Upper lobe of left lung (tissue), 6 donors: Measurements from ENCODE around the gene CLCN1. TPM values are rescaled to one million over a fixed set of nuclear protein-coding genes. Genes with fewer than 3 reads are reported as not detected.

Experiments
- ATAC-seq, 2 donors: fragments of 200-7000 bp; cut with Tn5 transposase; one replicate each; pipeline ENCODE4 v1.9.1; 2022; ENCODE audit warnings: mild to moderate bottlenecking in 2 of 2, moderate library complexity in 2 of 2; ENCODE audit not compliant: low FRiP score in 2 of 2
- DNase-seq, 2 donors: peaks; one replicate each; pipeline ENCODE4 v3.0.0-alpha.2; 2019 to 2020
- H3K27ac ChIP-seq, 4 donors: fragments of 200-600 bp; sonication (generic); one replicate each; pipeline ENCODE4 v1.5.1; 2016 to 2019
- H3K27me3 ChIP-seq, 4 donors: fragments of 200-600 bp; sonication (generic); one replicate each; pipeline ENCODE4 v1.5.1; 2017 to 2019
- H3K36me3 ChIP-seq, 4 donors: fragments of 200-600 bp; sonication (generic); one replicate each; pipeline ENCODE4 v1.5.1; 2016 to 2019
- H3K4me1 ChIP-seq, 4 donors: fragments of 200-600 bp; sonication (generic); one replicate each; pipeline ENCODE4 v1.5.1; 2018 to 2019
- H3K4me3 ChIP-seq, 4 donors: fragments of 200-600 bp; sonication (generic); one replicate each; pipeline ENCODE4 v1.5.1; 2017 to 2019; ENCODE audit warnings: mild to moderate bottlenecking in 2 of 4, moderate library complexity in 1 of 4
- H3K9me3 ChIP-seq, 4 donors: fragments of 200-600 bp; sonication (generic); one replicate each; pipeline ENCODE4 v1.5.1; 2018 to 2019
- CTCF ChIP-seq, 6 experiments: fragments of 450-650 bp in 4 of 6; fragments of 200-600 bp in 2 of 6; sonication (generic) in 2 of 6; IDR thresholded peaks; one replicate each; pipeline ENCODE4 v1.5.1; 2016 to 2019; ENCODE audit warnings: antibody characterized with exemption in 6 of 6
- EP300 ChIP-seq, 4 donors: sonication (generic); formaldehyde crosslinking; IDR thresholded peaks; one replicate each; pipeline ENCODE4 v1.5.1; 2017; ENCODE audit warnings: antibody characterized with exemption in 4 of 4, control low read depth in 2 of 4
- POLR2A ChIP-seq, 4 donors: fragments of 450-650 bp; IDR thresholded peaks; one replicate each; pipeline ENCODE4 v1.5.1; 2016 to 2017; ENCODE audit warnings: antibody characterized with exemption in 4 of 4, mild to moderate bottlenecking in 2 of 4
- POLR2AphosphoS5 ChIP-seq, 2 donors: sonication (generic); formaldehyde crosslinking; IDR thresholded peaks; one replicate each; pipeline ENCODE4 v1.5.1; 2017; ENCODE audit warnings: antibody characterized with exemption in 2 of 2
- WGBS, 2 donors: methylation state at CpG; one replicate each; pipeline ENCODE4 v1.1.5; 2017 to 2018; 5-methylcytosine and 5-hydroxymethylcytosine counted together
- total RNA-seq, 6 donors: library from RNA; depleted of rRNA in 4 of 6; stranded (reverse); fragments of >200 nt in 4 of 6; gene quantifications; one replicate each; pipeline versions ENCODE4 v1.1.0 to v1.2.1, GENCODE V29; 2016 to 2021
- donor health status: DM: no; HTN: no; CAD: no; lungs with moderate emphysema.
- donor health status: DM: no; HTN: yes; CAD: no; lungs with severe emphysema.

CLCN1 gene
- total RNA-seq, 6 donors from 2014 or later, result 0.10 TPM; not detected in 5

GRCh38 chr7:143363016-143363937 lies 47.4 kb downstream of the CLCN1 start:
- Histone ChIP-seq H3K27me3 (peaks cover 0 to 28% (median 14%) of the 10 kb centered on the region in 4 donors), H3K4me3 (peak overlapping the region; percentile 9 to 68 (median 54)), H3K27ac (no peak overlapping the region), H3K4me1 (peaks cover 15 to 22% (median 16%) of the 10 kb centered on the region in 4 donors), H3K9me3 (no peaks in the 10 kb centered on the region), H3K36me3 (no peaks in the 10 kb centered on the region)
- ATAC-seq (no peak), DNase-seq (no peak)
- TF ChIP-seq EP300 (IDR thresholded peaks at IDR 0.05), result no peak
- no peak for TF ChIP-seq POLR2A (IDR thresholded peaks at IDR 0.05)
- TF ChIP-seq POLR2AphosphoS5 (IDR thresholded peaks at IDR 0.05), result no peak
- TF ChIP-seq CTCF (IDR thresholded peaks at IDR 0.05), result no peak
- WGBS, 2 donors, result 54 to 61% methylated on average over 16 to 19 of the region's 19 CpGs

GRCh38 chr7:143367972-143368371 lies 52.1 kb downstream of the CLCN1 start:
- ATAC-seq, result no peak
- TF ChIP-seq POLR2AphosphoS5 (IDR thresholded peaks at IDR 0.05) (no peak), POLR2A (IDR thresholded peaks at IDR 0.05) (no peak), CTCF (IDR thresholded peaks at IDR 0.05) (no peak), EP300 (IDR thresholded peaks at IDR 0.05) (no peak)
- H3K27ac ChIP-seq, result no peak overlapping the region
- WGBS, 2 donors, result 91 to 94% methylated on average over 4 of the region's 4 CpGs
- H3K27me3 ChIP-seq, result peaks cover 0 to 7% (median 3%) of the 10 kb centered on the region in 4 donors
- no peaks in the 10 kb centered on the region for H3K36me3 ChIP-seq
- H3K4me1 ChIP-seq, result peaks cover under 1 to 14% (median 8%) of the 10 kb centered on the region in 4 donors
- no peaks in the 10 kb centered on the region for H3K9me3 ChIP-seq
- no peak overlapping the region for H3K4me3 ChIP-seq
- no peak for DNase-seq

GRCh38 chr7:143368387-143368786 lies 52.5 kb downstream of the CLCN1 start:
- DNase-seq, result no peak
- WGBS, 2 donors, result 92 to 100% methylated on average over 1 of the region's 1 CpG
- H3K36me3 ChIP-seq, result no peaks in the 10 kb centered on the region
- H3K27ac ChIP-seq, result no peak overlapping the region
- H3K4me3 ChIP-seq, result no peak overlapping the region
- H3K4me1 ChIP-seq, result peaks cover 0 to 12% (median 6%) of the 10 kb centered on the region in 4 donors
- peaks cover 0 to 5% (median 1%) of the 10 kb centered on the region in 4 donors for H3K27me3 ChIP-seq
- TF ChIP-seq CTCF (IDR thresholded peaks at IDR 0.05) (no peak), POLR2A (IDR thresholded peaks at IDR 0.05) (no peak), POLR2AphosphoS5 (IDR thresholded peaks at IDR 0.05) (no peak), EP300 (IDR thresholded peaks at IDR 0.05) (no peak)
- ATAC-seq, result no peak
- no peaks in the 10 kb centered on the region for H3K9me3 ChIP-seq

- Histone ChIP-seq H3K4me1 (peaks cover 2 to 17% (median 8%) of the 10 kb centered on the region in 4 donors), H3K27me3 (no peaks in the 10 kb centered on the region), H3K27ac (no peak overlapping the region), H3K4me3 (no peak overlapping the region), H3K36me3 (no peaks in the 10 kb centered on the region), H3K9me3 (no peaks in the 10 kb centered on the region)
- WGBS, 2 donors, result 78 to 84% methylated on average over 12 of the region's 12 CpGs
- no peak for DNase-seq
- TF ChIP-seq POLR2AphosphoS5 (IDR thresholded peaks at IDR 0.05) (no peak), POLR2A (IDR thresholded peaks at IDR 0.05) (no peak), EP300 (IDR thresholded peaks at IDR 0.05) (no peak), CTCF (IDR thresholded peaks at IDR 0.05) (no peak)
- ATAC-seq, result no peak
Observed at GRCh38 chr7:143369678-143370651, 54.1 kb downstream of the CLCN1 start.
